ENCODE data around the gene OGFOD3.

The OGFOD3 gene

GRCh38 chr17:82387705-82388106 lies 30.7 kb downstream of the OGFOD3 start:
- H3K4me3 ChIP-seq (ENCODE audit: low read depth, low read length) = no peak overlapping the region
- no peak for TF ChIP-seq CTCF (IDR thresholded peaks at IDR 0.05; ENCODE audit: low read depth, low read length)

DNA sequence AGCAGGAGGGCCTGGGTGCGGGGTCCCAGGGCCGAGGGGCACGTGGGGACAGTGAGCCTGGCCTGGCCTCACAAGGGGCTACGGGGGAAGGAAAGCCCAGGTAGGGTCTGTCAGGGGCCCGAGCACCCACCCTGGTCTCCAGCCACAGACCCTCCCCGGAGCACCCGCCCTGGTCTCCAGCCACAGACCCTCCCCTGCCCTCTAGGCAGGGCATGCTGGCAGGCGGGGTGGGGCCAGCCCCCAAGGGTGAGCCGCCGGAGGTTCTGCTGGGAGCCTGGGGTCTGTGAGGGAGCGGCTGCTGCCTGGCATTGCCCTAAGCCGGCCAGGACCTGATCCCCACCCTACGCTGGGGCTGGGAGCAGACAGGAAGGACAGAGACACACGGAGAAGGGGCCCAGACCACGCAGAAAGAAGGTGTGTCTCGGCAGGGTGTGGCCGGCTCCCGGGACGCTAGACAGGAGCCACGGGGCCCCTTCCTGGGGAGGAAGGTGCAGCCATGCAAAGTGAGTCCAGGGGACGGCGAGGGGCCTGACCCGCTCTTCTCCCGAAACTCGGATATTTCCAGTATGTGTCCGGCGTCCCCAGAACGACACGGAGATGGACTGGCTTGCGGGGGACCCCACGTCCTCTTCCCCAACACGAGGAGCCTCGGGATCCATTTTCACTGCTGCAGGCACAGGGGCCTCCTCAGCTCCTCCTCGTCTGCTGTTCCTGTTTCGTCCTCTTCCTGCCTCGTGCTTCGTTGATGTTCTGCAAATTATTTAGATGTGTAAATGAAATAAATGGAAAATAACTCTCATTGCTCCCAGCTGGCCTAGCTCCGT lies 31.3 kb downstream of the OGFOD3 start:
- no peak overlapping the region for H3K4me3 ChIP-seq (ENCODE audit: low read depth, low read length)
- no peak for TF ChIP-seq CTCF (IDR thresholded peaks at IDR 0.05; ENCODE audit: low read depth, low read length)

DNA sequence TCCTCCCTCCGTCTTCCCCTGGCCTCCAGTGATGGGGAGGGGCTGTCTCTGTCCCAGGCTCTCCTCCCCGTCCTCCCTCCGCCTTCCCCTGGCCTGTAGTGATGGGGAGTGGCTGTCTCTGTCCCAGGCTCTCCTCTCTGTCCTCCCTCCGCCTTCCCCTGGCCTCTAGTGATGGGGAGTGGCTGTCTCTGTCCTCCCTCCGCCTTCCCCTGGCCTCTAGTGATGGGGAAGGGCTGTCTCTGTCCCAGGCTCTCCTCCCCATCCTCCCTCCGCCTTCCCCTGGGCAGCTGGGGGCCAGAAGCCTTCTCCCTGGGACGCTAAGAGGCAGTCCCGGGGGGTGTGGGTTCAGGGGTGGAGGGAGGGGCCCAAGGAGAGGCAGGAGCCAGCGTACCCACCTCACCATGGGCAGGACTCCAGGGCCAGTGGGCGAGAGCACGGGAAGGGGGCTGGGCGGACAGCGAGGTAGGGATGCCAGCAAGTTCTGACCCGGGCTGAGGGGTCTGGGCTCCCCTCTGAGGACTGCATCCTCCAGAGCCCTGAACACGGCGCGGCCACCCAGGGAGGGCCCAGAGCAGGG lies 32.0 kb downstream of the OGFOD3 start:
- no peak overlapping the region for H3K4me3 ChIP-seq (ENCODE audit: low read depth, low read length)
- no peak for TF ChIP-seq CTCF (IDR thresholded peaks at IDR 0.05; ENCODE audit: low read depth, low read length)

DNA sequence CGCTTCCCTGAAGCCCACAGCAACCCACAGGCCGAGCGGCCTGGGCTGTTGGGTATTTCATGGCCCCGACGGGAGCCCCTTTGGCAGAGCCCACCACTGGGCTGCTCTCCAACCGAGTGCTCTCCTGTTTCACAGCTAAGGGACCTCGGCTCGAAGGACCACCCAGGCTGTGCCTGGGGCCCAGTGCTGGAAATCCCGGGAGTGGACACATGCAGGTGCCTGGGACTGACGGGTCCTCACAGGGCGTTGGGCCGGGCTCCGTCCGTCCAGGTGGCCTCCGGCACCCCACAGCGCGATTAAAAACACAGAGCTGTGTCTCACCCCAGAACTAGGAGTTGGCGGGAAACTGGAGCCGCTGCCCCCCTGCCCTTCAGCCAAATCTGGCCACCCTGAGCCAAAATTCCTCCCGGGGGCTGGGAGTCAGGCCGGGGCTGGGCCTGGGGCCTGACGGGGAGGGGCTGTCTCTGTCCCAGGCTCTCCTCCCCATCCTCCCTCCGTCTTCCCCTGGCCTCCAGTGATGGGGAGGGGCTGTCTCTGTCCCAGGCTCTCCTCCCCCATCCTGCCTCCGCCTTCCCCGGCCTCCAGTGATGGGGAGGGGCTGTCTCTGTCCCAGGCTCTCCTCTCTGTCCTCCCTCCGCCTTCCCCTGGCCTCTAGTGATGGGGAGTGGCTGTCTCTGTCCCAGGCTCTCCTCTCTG lies 32.7 kb downstream of the OGFOD3 start:
- no peak for TF ChIP-seq CTCF (IDR thresholded peaks at IDR 0.05; ENCODE audit: low read depth, low read length)

DNA sequence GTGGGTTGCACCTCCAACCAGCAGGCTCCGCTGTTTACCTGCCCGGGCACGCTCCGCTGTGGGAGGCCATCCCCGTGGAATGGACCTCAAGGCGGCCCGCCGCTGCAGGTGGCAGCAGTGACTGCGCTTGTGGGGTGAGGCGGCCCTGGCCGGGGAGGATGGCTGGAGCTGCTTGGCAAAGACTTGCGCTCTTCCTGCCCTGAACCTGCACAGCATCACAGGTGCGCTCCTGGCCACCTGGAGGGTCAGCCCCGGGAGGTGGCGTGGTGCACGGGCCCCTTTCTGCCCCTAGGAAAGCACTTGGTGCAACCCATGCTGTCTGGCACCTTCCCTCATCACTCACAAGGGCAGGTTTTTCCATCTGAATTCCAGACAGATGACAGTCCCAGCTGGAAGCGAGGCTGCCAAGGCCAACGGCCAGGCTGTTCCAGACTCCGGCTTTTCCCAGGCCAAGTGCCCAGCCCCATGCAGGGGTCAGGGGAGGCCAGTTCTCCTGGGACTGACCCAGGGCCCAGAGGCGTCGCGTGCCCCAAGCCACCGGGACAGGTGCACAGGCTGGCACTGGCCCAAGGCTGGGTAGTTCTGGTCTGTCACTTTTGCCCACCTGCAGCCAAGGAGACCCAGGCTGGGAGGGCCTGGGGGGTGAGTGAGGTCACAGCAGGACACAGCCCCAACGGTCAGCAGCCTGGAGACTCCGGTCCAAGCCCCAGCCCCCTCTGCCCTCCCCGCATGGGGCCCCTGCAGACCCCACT lies 33.5 kb downstream of the OGFOD3 start:
- H3K4me3 ChIP-seq (ENCODE audit: low read depth, low read length) = no peak overlapping the region
- no peak for TF ChIP-seq CTCF (IDR thresholded peaks at IDR 0.05; ENCODE audit: low read depth, low read length)

More for the DNA sequence above, 32.7 kb downstream of the OGFOD3 start:
- no peak overlapping the region for H3K4me3 ChIP-seq (ENCODE audit: low read depth, low read length)

DNA sequence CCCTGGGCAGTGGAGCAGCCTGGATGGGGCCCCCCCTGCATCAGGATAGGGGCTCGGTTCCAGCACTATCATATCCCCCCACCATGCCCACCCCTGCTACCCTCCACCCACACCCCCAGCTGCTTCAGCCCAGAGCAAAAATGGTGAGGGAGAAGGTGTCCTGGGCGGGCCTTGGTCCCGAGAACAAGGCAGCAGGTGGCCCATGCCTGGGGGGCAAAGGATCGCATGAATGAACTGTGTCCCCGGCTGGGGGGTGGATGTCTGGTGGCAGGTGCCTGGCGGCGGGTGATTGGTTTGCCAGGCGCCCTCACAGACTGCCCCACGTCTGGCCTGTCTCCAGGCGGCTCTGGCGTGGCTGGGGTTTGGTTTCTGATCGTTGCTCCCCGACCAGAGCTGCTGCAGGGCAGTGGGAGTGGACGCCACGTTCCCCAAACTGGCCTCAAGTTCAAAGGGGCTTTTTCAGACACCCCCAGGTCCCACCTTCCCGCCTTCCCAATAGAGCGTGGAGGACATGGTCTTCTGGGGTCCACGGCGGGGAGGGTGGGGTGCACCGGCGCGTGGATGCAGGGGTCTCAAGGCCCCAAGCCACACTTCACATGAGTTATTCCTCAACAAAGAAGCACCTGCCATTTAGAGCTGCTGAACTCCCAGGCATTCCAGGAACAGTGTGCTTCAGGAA lies 34.2 kb downstream of the OGFOD3 start:
- no peak for TF ChIP-seq CTCF (IDR thresholded peaks at IDR 0.05; ENCODE audit: low read depth, low read length)
- H3K4me3 ChIP-seq (ENCODE audit: low read depth, low read length) = no peak overlapping the region

Measured in WI38 (cell line).